ENCODE measurements around the gene ECE1.
A peak's percentile ranks its signal among the peaks of the same experiment; 100 is the strongest.
"Not testable (repeated sequence)": the region's sequence is repeated elsewhere in the genome, so short reads cannot be mapped to it uniquely, and the experiment has no call there.

The ECE1 gene

DNA sequence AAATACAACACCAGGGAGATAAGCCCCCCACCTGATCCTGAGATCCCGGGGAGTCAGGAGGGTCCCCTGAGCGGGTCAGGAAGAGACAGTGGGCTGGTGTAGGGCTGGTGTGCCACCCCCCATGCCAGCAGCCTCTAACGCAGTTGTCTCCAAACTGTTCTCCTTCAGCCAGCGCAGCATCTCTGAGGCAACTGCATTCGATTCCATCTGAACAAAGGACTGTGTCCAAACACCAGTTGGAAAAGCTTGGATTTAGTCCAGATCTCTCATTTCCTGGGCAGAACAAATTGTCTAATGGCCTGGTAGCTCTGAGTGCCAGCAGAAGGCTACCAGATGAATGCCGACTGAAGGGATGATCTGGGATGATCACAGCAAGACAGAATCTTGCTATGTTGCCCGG is 69.4 kb downstream of the ECE1 start:
- TF ChIP-seq, protein P1, sequence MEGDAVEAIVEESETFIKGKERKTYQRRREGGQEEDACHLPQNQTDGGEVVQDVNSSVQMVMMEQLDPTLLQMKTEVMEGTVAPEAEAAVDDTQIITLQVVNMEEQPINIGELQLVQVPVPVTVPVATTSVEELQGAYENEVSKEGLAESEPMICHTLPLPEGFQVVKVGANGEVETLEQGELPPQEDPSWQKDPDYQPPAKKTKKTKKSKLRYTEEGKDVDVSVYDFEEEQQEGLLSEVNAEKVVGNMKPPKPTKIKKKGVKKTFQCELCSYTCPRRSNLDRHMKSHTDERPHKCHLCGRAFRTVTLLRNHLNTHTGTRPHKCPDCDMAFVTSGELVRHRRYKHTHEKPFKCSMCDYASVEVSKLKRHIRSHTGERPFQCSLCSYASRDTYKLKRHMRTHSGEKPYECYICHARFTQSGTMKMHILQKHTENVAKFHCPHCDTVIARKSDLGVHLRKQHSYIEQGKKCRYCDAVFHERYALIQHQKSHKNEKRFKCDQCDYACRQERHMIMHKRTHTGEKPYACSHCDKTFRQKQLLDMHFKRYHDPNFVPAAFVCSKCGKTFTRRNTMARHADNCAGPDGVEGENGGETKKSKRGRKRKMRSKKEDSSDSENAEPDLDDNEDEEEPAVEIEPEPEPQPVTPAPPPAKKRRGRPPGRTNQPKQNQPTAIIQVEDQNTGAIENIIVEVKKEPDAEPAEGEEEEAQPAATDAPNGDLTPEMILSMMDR (IDR thresholded peaks at IDR 0.05; ENCODE audit: low read depth, low read length, missing control alignments), result no peak
- no peak for DNase-seq (ENCODE audit: extremely low read depth, low read depth)
- no peak overlapping the region for H3K4me3 ChIP-seq (replicated peaks; ENCODE audit: low read depth, low read length)

DNA sequence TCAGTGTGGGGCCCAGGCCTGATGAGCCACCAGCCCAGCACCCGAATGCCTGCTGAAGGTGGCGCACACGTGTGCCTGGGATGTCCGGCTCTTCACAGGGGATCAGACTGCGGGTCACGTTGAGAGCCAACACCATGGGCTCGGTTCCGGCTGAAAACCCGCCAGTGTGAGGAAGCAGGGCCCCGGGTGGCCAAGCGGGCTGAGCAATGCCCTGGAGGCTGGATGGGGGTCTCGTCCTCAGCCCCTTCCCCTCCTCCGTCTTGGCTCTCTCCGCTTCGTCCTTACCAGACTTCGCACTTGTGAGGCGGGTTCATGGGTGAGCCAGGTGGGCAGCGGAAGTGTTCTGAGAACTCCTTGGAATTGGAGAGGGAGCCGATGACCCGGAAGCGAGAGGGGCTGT is 70.6 kb downstream of the ECE1 start:
- H3K4me3 ChIP-seq (replicated peaks; ENCODE audit: low read depth, low read length), result no peak overlapping the region
- TF ChIP-seq, protein P1 (IDR thresholded peaks at IDR 0.05; ENCODE audit: low read depth, low read length, missing control alignments), result no peak
- no peak for DNase-seq (ENCODE audit: extremely low read depth, low read depth)

DNA sequence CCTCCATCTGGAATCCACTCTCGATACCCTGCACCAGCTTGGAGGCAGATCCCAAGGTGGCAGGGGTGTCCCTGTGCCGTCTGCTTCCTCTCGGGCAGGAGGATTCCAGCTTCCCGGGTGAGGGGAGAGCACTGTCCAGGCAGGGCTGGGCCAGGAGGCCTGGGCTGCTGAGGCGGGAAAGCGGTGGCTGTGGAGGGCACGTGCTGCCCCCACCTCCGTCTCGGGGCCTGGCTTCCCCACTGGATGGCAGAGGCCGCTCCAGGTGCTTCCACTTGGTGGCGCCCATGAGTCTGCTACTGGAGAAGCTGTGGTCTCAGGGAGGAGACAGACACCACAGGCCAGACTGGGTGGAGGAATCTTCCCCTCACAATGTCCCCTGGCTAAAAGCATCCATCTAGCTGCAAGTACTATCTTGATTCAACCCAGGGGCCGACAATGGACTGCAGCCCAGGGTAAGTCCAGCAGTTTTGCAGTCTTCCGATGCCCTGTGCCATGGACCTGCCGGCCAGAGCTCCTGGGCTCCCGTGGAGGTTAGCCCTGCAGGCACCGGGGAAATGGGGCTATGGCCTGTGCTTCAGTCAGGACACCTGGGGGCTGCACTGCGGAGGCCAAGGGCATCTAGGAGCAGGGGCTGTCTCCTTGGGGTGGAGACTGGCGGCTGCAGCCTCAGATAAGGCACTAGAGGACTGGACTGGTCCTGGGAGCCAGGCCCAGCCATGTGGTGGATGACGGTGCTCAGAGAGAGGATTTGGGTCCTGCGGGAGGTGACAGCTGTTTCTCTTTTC is 72.3 kb downstream of the ECE1 start:
- TF ChIP-seq, protein P1 (IDR thresholded peaks at IDR 0.05; ENCODE audit: low read depth, low read length, missing control alignments), result peak; percentile 54
- no peak overlapping the region for H3K4me3 ChIP-seq (replicated peaks; ENCODE audit: low read depth, low read length)
- no peak for DNase-seq (ENCODE audit: extremely low read depth, low read depth)

DNA sequence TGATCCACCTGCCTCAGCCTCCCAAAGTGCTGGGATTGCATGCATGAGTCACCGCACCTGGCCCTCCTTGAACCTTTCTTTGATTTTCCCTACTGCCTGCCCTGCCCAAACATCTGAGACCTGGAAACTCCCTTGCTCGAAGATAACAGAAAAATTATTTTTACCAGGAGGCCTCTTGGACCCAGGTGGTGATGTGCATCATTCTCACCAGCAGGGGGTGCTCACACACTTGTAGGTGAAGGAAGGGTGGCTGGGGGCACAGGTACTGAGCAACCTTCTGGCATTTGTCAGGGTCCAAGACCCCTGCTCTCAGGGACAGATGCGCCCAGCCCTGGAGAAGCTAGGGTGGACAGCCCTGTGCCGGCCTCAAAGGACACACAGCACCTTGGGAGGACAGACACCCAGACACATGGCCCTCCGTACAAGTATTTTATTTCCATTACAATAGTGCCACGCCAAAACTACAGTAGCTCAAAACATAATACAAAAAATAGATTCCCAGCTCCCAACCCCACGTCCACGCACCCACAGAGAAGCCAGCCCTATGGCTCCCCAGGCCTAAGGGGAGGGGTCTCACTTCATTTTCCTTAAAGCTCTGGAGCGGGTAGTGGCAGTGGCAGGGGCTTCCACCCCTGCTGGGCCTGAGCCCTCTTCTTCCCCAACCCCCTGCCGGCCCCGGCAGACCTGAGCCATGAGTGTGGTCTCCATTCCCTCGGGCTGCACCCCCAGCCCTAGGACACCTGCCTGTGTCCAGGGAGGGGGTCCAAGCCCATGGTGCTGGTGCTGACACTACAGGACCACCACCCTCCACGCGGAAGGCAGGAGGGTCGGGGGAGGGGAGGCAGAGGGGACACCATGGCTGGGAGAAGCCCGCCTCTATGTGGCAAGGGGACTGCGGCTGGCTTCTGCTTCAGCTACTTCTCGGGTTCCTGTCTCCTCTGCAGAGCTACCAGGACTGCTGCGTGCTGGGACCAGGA is 73.1 kb downstream of the ECE1 start:
- TF ChIP-seq, protein P1 (IDR thresholded peaks at IDR 0.05; ENCODE audit: low read depth, low read length, missing control alignments), result peak; percentile 80
- no peak for DNase-seq (ENCODE audit: extremely low read depth, low read depth)
- H3K4me3 ChIP-seq (replicated peaks; ENCODE audit: low read depth, low read length), result no peak overlapping the region

DNA sequence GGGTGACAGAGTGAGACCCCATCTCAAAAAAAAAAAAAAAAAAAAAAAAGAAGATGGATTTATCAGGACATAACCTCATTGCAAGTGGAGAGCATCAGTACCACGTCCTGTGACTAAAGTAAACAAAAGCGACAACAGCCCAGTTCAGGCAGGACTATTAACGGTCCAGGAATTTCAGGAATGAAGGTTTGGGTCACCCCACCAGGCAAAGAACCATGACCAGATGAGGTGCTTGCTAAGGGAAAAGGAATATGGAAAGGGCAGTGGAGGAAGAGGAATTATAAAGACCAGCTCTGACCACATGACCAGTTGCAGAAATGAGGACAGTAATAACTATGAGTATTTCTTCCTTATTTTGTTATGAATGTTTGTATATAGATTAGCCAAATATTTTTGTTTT is 78.1 kb downstream of the ECE1 start:
- TF ChIP-seq, protein P1 (IDR thresholded peaks at IDR 0.05; ENCODE audit: low read depth, low read length, missing control alignments), result no peak
- no peak overlapping the region for H3K4me3 ChIP-seq (replicated peaks; ENCODE audit: low read depth, low read length)
- no peak for DNase-seq (ENCODE audit: extremely low read depth, low read depth)

DNA sequence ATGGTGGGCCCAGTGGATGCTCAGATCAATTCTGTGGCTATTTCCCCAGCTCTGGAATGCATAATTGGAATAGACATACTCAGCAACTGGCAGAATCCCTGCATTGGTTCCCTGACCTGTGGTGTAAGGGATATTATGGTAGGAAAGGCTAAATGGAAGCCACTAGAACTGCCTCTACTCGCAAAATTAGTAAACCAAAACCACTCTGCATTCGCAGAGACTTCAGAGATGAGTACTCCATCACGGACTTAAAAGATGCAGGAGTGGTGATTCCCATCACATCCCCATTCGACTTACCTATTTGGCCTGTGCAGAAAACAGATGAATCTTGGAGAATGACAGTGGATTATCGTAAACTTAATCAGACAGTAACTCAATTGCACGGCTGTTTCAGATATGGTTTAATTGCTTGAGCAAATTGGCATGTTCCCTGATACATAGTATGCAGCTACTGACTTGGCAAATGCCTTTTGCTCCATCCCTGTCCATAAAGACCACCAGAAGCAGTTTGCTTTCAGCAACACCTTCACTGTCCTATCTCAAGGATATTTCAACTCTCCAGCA is 82.0 kb downstream of the ECE1 start:
- DNase-seq (ENCODE audit: extremely low read depth, low read depth); H3K4me3 ChIP-seq (replicated peaks; ENCODE audit: low read depth, low read length): not testable (repeated sequence)

DNA sequence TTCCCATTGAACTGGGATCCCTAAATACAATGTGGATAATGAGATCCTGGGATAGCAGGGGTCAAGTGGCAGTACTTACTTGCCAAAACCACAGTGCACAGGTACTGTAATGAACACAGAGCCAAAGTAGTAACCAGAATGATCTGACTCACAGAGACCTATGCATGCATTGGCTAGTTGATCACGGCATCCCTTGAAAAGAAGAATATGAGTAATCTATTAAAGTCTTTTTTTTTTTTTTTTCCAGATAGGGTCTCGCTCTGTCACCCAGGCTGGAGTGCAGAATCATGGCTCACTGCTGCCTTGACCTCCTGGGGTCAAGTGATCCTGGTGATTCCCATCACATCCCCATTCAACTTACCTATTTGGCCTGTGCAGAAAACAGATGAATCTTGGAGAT is 84.1 kb downstream of the ECE1 start:
- no peak for DNase-seq (ENCODE audit: extremely low read depth, low read depth)
- no peak overlapping the region for H3K4me3 ChIP-seq (replicated peaks; ENCODE audit: low read depth, low read length)
- TF ChIP-seq, protein P1 (IDR thresholded peaks at IDR 0.05; ENCODE audit: low read depth, low read length, missing control alignments), result no peak

Data from HFF-Myc (cell line).